NCI-H524 (cell line): Measurements from ENCODE around the gene LUZP1.

ENCODE experiments used
- DNase-seq, 2 experiments: peaks; one replicate each; lab custom pipeline; 2025; lab: John Stamatoyannopoulos, UW

Gene LUZP1

DNA sequence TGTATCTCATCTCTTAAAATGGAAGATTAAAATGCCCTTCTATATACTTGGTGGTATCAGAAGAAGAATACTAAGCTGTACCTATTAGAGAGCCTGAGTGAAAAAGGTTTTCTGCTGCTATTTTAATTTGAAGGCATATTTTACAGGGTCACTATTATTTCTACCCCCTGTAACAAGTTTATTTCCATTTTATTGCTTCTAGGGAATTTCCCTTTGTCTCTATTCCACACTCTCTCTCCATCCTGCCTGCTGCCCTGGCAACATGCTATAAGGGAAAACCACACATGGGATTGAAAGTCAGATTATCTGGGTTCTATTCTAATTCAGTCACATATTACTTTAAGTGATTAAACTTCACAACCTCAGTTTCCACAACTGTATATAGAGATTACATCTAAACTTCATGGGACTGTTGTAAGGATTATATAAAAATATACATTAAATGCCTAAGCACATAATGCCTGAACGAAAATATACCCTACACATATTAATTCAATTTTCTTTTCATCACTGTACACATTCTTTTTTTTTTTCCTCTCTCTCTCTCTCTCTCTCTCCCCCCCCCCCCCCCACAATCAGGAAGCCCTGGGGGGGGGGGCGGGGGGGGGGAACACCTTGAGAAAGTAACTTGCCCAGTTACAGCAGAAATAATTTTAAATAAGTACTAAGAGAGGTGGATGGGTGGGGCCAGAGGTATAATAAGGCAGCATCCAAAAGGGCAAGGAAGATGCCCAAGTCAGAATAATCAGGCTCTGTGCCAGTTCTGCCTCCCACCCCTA is 51.5 kb downstream of the LUZP1 start:
- DNase-seq, result no peak

GRCh38 chr1:23116216-23116836 is 52.3 kb downstream of the LUZP1 start:
- no peak for DNase-seq

GRCh38 chr1:23114424-23115079 is 54.1 kb downstream of the LUZP1 start:
- no peak for DNase-seq

GRCh38 chr1:23111600-23112535 is 56.8 kb downstream of the LUZP1 start:
- DNase-seq, result no peak

DNA sequence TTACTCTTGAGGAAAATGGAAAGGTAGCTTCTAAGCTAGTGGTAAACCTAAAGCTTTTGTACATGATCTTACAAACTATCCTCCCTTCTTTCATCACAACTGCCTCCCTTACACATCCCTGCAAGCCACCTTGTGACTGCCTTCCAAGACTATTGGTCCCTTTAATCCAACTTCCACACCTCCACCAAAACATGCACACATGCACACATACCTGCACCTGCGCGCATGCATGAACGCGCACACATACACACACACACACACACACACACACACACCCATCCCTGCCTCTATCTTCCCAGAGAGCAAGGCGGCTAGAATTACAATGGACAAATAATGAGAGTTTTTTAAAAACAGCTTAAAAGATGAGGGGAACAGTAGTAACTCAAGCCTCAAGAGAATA is 58.3 kb downstream of the LUZP1 start:
- DNase-seq, result no peak

- DNase-seq, result no peak
Observed at GRCh38 chr1:23108918-23109533, 59.6 kb downstream of the LUZP1 start.

GRCh38 chr1:23103001-23103889 is 65.4 kb downstream of the LUZP1 start:
- DNase-seq, result no peak

- no peak for DNase-seq
Observed at GRCh38 chr1:23102289-23102688, 66.4 kb downstream of the LUZP1 start.

GRCh38 chr1:23101887-23102286 is 66.8 kb downstream of the LUZP1 start:
- no peak for DNase-seq

- DNase-seq, result no peak
Observed at GRCh38 chr1:23101101-23101827, 67.4 kb downstream of the LUZP1 start.

DNA sequence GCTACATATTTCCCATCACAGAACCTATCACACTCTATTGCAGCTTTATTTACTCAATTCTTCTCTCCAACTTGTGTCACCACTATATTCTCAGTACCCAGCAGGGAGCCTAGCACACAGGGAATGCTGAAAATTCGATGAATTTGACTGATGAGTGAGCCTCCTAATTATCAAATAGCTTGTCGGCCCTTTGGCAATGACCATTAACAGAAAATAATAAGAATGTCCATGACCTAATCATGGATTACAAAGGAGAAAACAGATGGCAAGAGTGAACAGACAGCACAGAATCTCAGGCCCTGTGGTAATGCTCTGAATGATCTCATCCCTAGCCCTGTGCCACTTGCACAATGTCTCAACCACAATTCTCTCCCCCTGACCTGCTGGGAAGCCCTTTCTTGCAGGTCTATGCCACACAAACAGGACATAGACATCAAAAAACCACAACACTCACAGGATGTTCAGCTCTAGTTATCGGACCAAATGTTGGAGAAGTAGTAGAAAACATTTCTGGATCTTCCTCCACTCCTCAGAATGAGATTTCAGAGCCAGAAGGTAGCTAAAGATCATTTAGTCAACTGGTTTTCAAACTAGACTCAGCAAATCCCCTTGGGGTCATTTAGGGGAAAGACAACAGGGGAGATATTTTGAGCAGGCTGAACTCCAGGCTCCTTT is 68.4 kb downstream of the LUZP1 start:
- DNase-seq, result peak in 1 of 2 experiments; percentile 48

GRCh38 chr1:23099171-23099536 is 69.5 kb downstream of the LUZP1 start:
- no peak for DNase-seq

- peak; percentile 29 to 71 for DNase-seq
Observed at GRCh38 chr1:23098463-23099170, 70.0 kb downstream of the LUZP1 start.

DNA sequence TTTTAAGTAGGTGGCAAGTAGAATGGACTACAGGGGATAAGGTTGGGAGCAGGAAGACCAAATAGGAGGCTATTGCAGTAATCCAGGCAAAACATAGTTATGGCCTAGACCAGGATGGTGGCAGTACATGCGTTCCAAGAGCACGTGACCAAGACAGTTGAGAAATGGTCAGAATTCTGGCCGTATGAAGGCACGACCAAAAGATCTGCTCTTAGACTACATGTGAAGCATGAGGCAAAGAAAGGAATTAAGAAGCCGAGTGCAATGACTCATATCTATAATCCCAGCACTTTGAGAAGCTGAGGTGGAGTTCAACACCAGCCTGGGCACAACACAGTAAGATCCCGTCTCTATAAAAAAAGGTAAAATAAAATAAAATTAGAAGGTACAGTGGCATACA is 71.3 kb downstream of the LUZP1 start:
- no peak for DNase-seq

DNA sequence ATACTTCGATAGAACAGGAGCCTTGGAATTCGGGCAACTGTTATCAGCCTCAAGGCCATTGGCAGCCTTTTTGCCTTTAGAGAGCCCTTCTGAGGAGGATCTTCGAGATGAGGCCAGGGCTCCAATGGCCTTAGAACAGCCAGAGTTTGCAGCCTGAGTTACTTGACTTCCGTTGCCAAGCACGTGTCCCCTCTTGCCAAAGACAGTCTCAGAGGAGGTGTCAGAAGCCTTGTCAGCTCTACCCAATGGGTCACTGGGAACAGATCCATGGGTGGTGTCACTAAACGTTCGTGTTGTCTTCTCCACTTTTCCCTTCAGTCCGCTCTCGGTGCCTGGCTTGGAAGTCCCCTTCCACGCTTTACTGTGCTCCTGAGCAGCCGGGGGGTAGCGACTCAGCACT is 76.2 kb downstream of the LUZP1 start:
- no peak for DNase-seq

DNA sequence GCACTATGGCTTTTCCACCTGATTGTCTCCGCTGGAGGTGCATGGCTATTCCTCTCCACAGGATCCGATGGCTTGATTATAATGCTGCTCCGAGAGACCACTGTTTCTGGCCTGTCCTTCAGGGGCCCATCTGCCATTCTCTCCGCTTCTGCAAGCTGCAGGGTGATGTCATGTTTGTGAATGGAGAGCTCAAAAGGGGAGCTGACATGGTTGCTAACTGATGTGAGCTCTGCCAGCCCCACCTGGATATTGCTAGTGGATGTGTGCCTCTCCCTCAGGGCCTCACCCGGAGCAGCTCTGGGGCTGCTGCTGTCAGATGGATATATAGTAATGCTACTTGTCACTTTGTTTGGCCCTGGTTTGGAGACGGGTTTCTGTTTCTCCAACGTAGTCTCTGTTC is 77.1 kb downstream of the LUZP1 start:
- DNase-seq, result no peak

DNA sequence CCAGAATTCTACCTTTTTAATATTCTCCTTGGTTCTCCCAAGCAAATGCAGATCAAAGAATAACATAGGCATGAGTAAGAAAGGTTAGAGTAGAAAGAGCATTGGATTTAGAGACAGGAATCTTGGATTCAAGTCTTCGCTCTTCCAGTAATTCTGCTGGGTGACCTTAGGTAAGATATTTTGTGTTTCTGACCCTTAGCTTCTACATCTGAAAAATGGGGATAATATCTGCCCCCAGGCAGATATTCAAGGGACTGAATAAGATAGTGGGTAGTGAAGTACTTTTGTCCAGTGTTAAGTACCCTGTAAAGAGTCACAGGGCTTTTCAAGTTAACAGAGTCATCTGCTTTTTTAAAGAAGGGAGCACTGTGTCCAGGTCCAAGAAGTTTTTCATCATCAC is 78.6 kb downstream of the LUZP1 start:
- DNase-seq, result no peak

- no peak for DNase-seq
Observed at GRCh38 chr1:23088027-23088426, 80.6 kb downstream of the LUZP1 start.

- no peak for DNase-seq
Observed at GRCh38 chr1:23085696-23086095, 83.0 kb downstream of the LUZP1 start.
